IMR-90 (cell line): ENCODE data around the gene ADGRF3. TPM values are rescaled to one million over a fixed set of nuclear protein-coding genes. Genes with fewer than 3 reads are reported as not detected.

Experiments
- ATAC-seq: fragments of 200-7000 bp; cut with Tn5 transposase; 2 replicates; pipeline ENCODE4 v1.9.1; 2020; ENCODE audit warnings: low read depth, mild to moderate bottlenecking, moderate library complexity
- BruUV-seq: library from RNA; stranded (reverse); fragments of 400-500 nt; replicated peaks from 2 replicates; lab custom pipeline; 2021; lab: Mats Ljungman, UMichigan
- CTCF ChIA-PET: fragments of 300-600 bp; formaldehyde crosslinking; extraction: SDS; loops from one replicate; lab custom pipeline; 2021; ENCODE audit warnings: antibody characterized with exemption; lab: Yijun Ruan, JAX
- POLR2A ChIA-PET: fragments of 300-600 bp; sonication (Branson Sonifier 250); formaldehyde crosslinking; loops from one replicate; lab custom pipeline; 2022; ENCODE audit warnings: antibody characterized with exemption; ENCODE audit not compliant: unreplicated experiment; lab: Charles Lee
- DNase-seq: peaks from one replicate; pipeline ENCODE4 v3.0.0; 2013
- H2AFZ ChIP-seq: replicated peaks from 2 replicates; pipeline ENCODE3; 2013; ENCODE audit warnings: low read length, mild to moderate bottlenecking; ENCODE audit not compliant: poor library complexity
- H2AK5ac ChIP-seq: 2 replicates; pipeline ENCODE4 v1.6.1; 2013; ENCODE audit warnings: low read depth, low read length, inconsistent platforms
- H2AK9ac ChIP-seq: replicated peaks from 2 replicates; pipeline ENCODE3; 2013; ENCODE audit warnings: mild to moderate bottlenecking, low read depth, low read length, moderate library complexity; ENCODE audit not compliant: poor library complexity
- H2BK120ac ChIP-seq: 2 replicates; pipeline ENCODE4 v1.6.1; 2013; ENCODE audit warnings: low read depth, low read length, inconsistent platforms
- H2BK15ac ChIP-seq: 3 replicates; pipeline ENCODE4 v1.6.1; 2013; ENCODE audit warnings: low read depth, low read length, inconsistent platforms
- H2BK20ac ChIP-seq: 2 replicates; pipeline ENCODE4 v1.6.1; 2013; ENCODE audit warnings: low read depth, mild to moderate bottlenecking, inconsistent platforms, low read length, moderate library complexity
- H2BK5ac ChIP-seq: 2 replicates; pipeline ENCODE4 v1.6.1; 2013; ENCODE audit warnings: mild to moderate bottlenecking, low read depth, low read length, inconsistent platforms; ENCODE audit not compliant: poor library complexity, severe bottlenecking
- H3K14ac ChIP-seq: replicated peaks from 2 replicates; pipeline ENCODE4 v1.6.1; 2013; ENCODE audit warnings: low read depth, low read length, inconsistent platforms
- H3K18ac ChIP-seq: 2 replicates; pipeline ENCODE4 v1.6.1; 2013; ENCODE audit warnings: low read depth, low read length, control low read depth
- H3K23ac ChIP-seq: 2 replicates; pipeline ENCODE4 v1.6.1; 2013; ENCODE audit warnings: low read depth, low read length, inconsistent platforms
- H3K27ac ChIP-seq: 2 replicates; pipeline ENCODE4 v1.5.1; 2013; ENCODE audit warnings: mild to moderate bottlenecking, control low read depth, low read length; ENCODE audit not compliant: insufficient read depth
- H3K27me3 ChIP-seq: 2 replicates; pipeline ENCODE4 v1.6.1; 2013; ENCODE audit warnings: low read length; ENCODE audit not compliant: control insufficient read depth, insufficient read depth
- H3K36me3 ChIP-seq: 2 replicates; pipeline ENCODE4 v1.6.1; 2013; ENCODE audit warnings: low read length, mixed read lengths; ENCODE audit not compliant: control insufficient read depth, insufficient read depth
- H3K4ac ChIP-seq: 2 replicates; pipeline ENCODE4 v1.6.1; 2013; ENCODE audit warnings: low read depth, low read length, inconsistent platforms
- H3K4me1 ChIP-seq: 2 replicates; pipeline ENCODE4 v1.6.1; 2013; ENCODE audit warnings: low read length, mixed read lengths; ENCODE audit not compliant: control insufficient read depth, insufficient read depth
- H3K4me2 ChIP-seq: 2 replicates; pipeline ENCODE4 v1.6.1; 2013; ENCODE audit warnings: low read depth, mild to moderate bottlenecking, control low read depth, low read length, moderate library complexity
- H3K4me3 ChIP-seq: 2 replicates; pipeline ENCODE4 v1.5.1; 2013; ENCODE audit warnings: low read depth, mild to moderate bottlenecking, control low read depth, low read length, moderate library complexity; ENCODE audit not compliant: insufficient read depth
- H3K56ac ChIP-seq: 2 replicates; pipeline ENCODE4 v1.6.1; 2013; ENCODE audit warnings: low read length, inconsistent platforms; ENCODE audit not compliant: insufficient read depth; ENCODE audit errors: extremely low read depth
- H3K79me1 ChIP-seq, 2 experiments: 2 replicates each; pipeline ENCODE4 v1.6.1; 2013; ENCODE audit warnings: low read length in 2 of 2, inconsistent platforms in 1 of 2, low read depth in 1 of 2
- H3K9ac ChIP-seq: 2 replicates; pipeline ENCODE4 v1.6.1; 2013; ENCODE audit warnings: low read depth, low read length, control low read depth
- H3K9me1 ChIP-seq: 2 replicates; pipeline ENCODE4 v1.6.1; 2013; ENCODE audit warnings: low read length, inconsistent platforms; ENCODE audit not compliant: insufficient read depth
- H3K9me3 ChIP-seq: 2 replicates; pipeline ENCODE4 v1.6.1; 2013; ENCODE audit warnings: low read length; ENCODE audit not compliant: control insufficient read depth, insufficient read depth
- H4K20me1 ChIP-seq: 2 replicates; pipeline ENCODE4 v1.6.1; 2013; ENCODE audit warnings: low read length, inconsistent platforms; ENCODE audit not compliant: insufficient read depth
- H4K5ac ChIP-seq: 2 replicates; pipeline ENCODE4 v1.6.1; 2013; ENCODE audit warnings: mild to moderate bottlenecking, low read depth, low read length, control low read depth
- H4K8ac ChIP-seq, 2 experiments: 2 replicates each; pipeline ENCODE4 v1.6.1; 2013; ENCODE audit warnings: low read depth in 2 of 2, low read length in 2 of 2, control low read depth in 1 of 2, inconsistent platforms in 1 of 2
- H4K91ac ChIP-seq: 2 replicates; pipeline ENCODE4 v1.6.1; 2013; ENCODE audit warnings: low read depth, low read length, inconsistent platforms; ENCODE audit not compliant: insufficient read depth
- BHLHE40 ChIP-seq: fragments of 150-350 bp; IDR thresholded peaks from 2 replicates; pipeline ENCODE4 v1.6.1; 2016; ENCODE audit warnings: mild to moderate bottlenecking, low read depth, low read length
- CEBPB ChIP-seq: IDR thresholded peaks from 2 replicates; pipeline ENCODE4 v1.6.1; 2012; ENCODE audit warnings: low read depth, low read length, improper control_type of control experiment
- CHD1 ChIP-seq: IDR thresholded peaks from 2 replicates; pipeline ENCODE4 v1.6.1; 2012; ENCODE audit warnings: low read depth, low read length, improper control_type of control experiment
- CTCF ChIP-seq: conservative IDR thresholded peaks from 2 replicates; pipeline ENCODE4 v1.5.1; 2012; ENCODE audit warnings: mild to moderate bottlenecking, low read depth, low read length, improper control_type of control experiment
- ELK1 ChIP-seq: fragments of 150-350 bp; IDR thresholded peaks from 2 replicates; pipeline ENCODE4 v1.6.1; 2016; ENCODE audit warnings: low read depth, mild to moderate bottlenecking, low read length, moderate library complexity, borderline replicate concordance
- FOS ChIP-seq: fragments of 150-350 bp; IDR thresholded peaks from 2 replicates; pipeline ENCODE4 v1.6.1; 2016; ENCODE audit warnings: low read depth, low read length
- MAFK ChIP-seq: IDR thresholded peaks from 2 replicates; pipeline ENCODE4 v1.6.1; 2012; ENCODE audit warnings: low read depth, low read length, improper control_type of control experiment
- MAZ ChIP-seq: IDR thresholded peaks from 2 replicates; pipeline ENCODE4 v1.6.1; 2012; ENCODE audit warnings: low read depth, mild to moderate bottlenecking, low read length, improper control_type of control experiment, moderate library complexity, borderline replicate concordance
- NFE2L2 ChIP-seq: fragments of 150-350 bp; IDR thresholded peaks from 2 replicates; pipeline ENCODE4 v1.6.1; 2016; ENCODE audit warnings: low read depth, mild to moderate bottlenecking, low read length
- POLR2A ChIP-seq: IDR thresholded peaks from 2 replicates; pipeline ENCODE4 v1.6.1; 2012; ENCODE audit warnings: mild to moderate bottlenecking, low read depth, low read length
- RAD21 ChIP-seq: IDR thresholded peaks from 2 replicates; pipeline ENCODE4 v1.6.1; 2012; ENCODE audit warnings: low read length, improper control_type of control experiment
- RCOR1 ChIP-seq: IDR thresholded peaks from 2 replicates; pipeline ENCODE4 v1.6.1; 2012; ENCODE audit warnings: mild to moderate bottlenecking, low read length, improper control_type of control experiment; ENCODE audit not compliant: insufficient replicate concordance
- RFX5 ChIP-seq: IDR thresholded peaks from 2 replicates; pipeline ENCODE4 v1.8.0; 2012; ENCODE audit warnings: low read depth, mild to moderate bottlenecking, low read length, moderate library complexity
- SMC3 ChIP-seq: fragments of 150-350 bp; IDR thresholded peaks from 2 replicates; pipeline ENCODE4 v1.6.1; 2016; ENCODE audit warnings: low read depth, mild to moderate bottlenecking, antibody characterized with exemption, low read length, moderate library complexity
- WGBS, 2 experiments: methylation state at CpG; one replicate each; pipeline versions ENCODE4 v1.1.5 to v1.1.7; 2013; ENCODE audit warnings: missing lambda C conversion rate in 2 of 2; ENCODE audit not compliant: insufficient read length in 1 of 2; ENCODE audit errors: extremely low coverage in 2 of 2; 5-methylcytosine and 5-hydroxymethylcytosine counted together
- dilution Hi-C: fragments of 300-500 bp; cut with HindIII; formaldehyde crosslinking; loops from one replicate; pipeline ENCODE4 v1.14.3; 2018; ENCODE audit warnings: low sequenced_read_pairs; ENCODE audit not compliant: unreplicated experiment
- in situ Hi-C: fragments of 300-500 bp; cut with MboI; formaldehyde crosslinking; loops from 3 replicates; pipeline ENCODE4 v1.14.3; 2019; ENCODE audit warnings: low sequenced_read_pairs, inconsistent platforms, mixed read lengths
- intact Hi-C: fragments of 100-400 bp; cut with micrococcal nuclease; formaldehyde crosslinking; loops from 2 replicates; pipeline ENCODE4 v1.10.0; 2022
- polyA plus RNA-seq, 3 experiments: library from polyadenylated mRNA; depleted of rRNA; stranded (reverse); fragments of >200 nt; gene quantifications; 2 replicates each; pipeline ENCODE4 v1.2.3, GENCODE V29; 2012; ENCODE audit warnings: low replicate concordance in 1 of 3
- total RNA-seq: library from RNA; depleted of rRNA; stranded (reverse); fragments of >200 nt; gene quantifications from 2 replicates; pipeline ENCODE4 v1.2.3, GENCODE V29; 2012
- TF ChIP-seq, protein P1 (sequence below): fragments of 150-350 bp; IDR thresholded peaks from 2 replicates; pipeline ENCODE4 v1.6.1; 2017; ENCODE audit warnings: mild to moderate bottlenecking, antibody characterized with exemption, low read length, low read depth

Gene ADGRF3
- total and polyA plus RNA-seq, 2 of the 4 experiments (the other 2 are of a cell fraction), result 0.15 TPM; not detected in 1

DNA sequence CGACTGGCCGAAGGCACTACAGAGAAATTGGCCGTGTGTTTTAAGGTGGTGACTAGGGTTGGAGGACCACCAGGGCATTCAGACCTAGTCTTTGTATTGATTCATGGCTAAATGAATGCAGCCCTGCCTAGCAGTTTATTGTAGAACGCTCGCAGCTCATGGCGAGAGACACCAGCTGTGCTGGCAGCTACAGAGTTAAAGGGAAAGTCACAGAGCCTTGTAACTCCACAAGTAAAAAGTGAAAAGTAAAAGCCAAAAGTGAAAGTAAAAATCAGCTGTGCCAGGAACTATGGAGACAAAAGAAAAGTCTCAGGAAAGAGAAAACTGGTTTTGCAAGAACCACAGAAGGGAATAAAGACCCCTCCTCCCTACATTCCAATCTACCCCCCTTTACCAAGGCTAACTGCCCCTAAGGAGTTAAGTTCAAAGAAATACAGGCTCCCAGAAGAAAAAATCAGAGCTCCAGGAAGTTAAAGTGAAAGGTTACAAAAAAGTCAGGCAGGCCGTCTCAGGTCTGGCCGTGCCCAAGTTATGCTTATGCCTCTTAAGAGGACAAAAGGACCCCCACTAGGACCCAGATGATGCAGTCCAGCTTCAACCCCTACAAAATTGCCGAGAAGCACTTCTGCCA is 47.0 kb downstream of the ADGRF3 start:
- Histone ChIP-seq H3K4me2 (peak overlapping the region; percentile 77), H3K4ac (peak overlapping the region; percentile 85), H3K56ac (peak overlapping the region; percentile 79), H4K5ac (peak overlapping the region; percentile 71), H2AK5ac (no peak overlapping the region), H3K23ac (peak overlapping the region; percentile 79), H3K4me1 (peaks cover 12% of the 10 kb centered on the region), H2BK5ac (peak overlapping the region; percentile 56), H4K20me1 (no peaks in the 10 kb centered on the region), H3K9me1 (no peaks in the 10 kb centered on the region), H3K18ac (peak overlapping the region; percentile 40), H2BK120ac (peak overlapping the region; percentile 79), H2AFZ (peak overlapping the region; percentile 84), H3K36me3 (no peaks in the 10 kb centered on the region), H2BK15ac (peak overlapping the region; percentile 86; the same call in 2 of the 3 replicates), H2AK9ac (no peak overlapping the region), H3K4me3 (peak overlapping the region; percentile 31), H4K91ac (peak overlapping the region; percentile 93), H3K27ac (peak overlapping the region; percentile 76), H2BK20ac (peak overlapping the region; percentile 72), H3K9me3 (no peaks in the 10 kb centered on the region), H3K79me1 (no peaks in the 10 kb centered on the region), H3K14ac (peak overlapping the region; percentile 95), H3K27me3 (no peaks in the 10 kb centered on the region), H4K8ac (peak overlapping the region; percentile 82 to 93), H3K9ac (peak overlapping the region; percentile 68)
- in situ Hi-C loops (no loop called here), dilution Hi-C loops (no loop called here), intact Hi-C loops (loop anchor here (1.0 kb wide), 1 partner anchor 55 kb away; the partner anchor contains the start of genes HADHA and HADHB)
- 0% methylated on average over 6 of the region's 9 CpGs; no CpG with 5 or more reads in 1 of the 2 experiments for WGBS, 2 experiments
- no TSS peak for BruUV-seq
- ChIA-PET CTCF (no interaction called here), POLR2A (interaction anchor here (0.6 kb wide), 1 partner anchor 28 kb away, joined by 4 read pairs; no protein-coding TSS in a partner anchor)
- ATAC-seq, result peak; percentile 69
- peak; percentile 68 for DNase-seq
- TF ChIP-seq MAFK (no peak), RFX5 (no peak), POLR2A (no peak), FOS (no peak), NFE2L2 (no peak), SMC3 (no peak), BHLHE40 (no peak), MAZ (no peak), RCOR1 (no peak), ELK1 (no peak), RAD21 (no peak), CEBPB (no peak), CTCF (no peak), CHD1 (no peak)
- TF ChIP-seq, protein P1, sequence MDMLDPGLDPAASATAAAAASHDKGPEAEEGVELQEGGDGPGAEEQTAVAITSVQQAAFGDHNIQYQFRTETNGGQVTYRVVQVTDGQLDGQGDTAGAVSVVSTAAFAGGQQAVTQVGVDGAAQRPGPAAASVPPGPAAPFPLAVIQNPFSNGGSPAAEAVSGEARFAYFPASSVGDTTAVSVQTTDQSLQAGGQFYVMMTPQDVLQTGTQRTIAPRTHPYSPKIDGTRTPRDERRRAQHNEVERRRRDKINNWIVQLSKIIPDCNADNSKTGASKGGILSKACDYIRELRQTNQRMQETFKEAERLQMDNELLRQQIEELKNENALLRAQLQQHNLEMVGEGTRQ, result no peak
